Natural killer cell (primary cell): ENCODE data around the gene FAM117A. TPM values are rescaled to one million over a fixed set of nuclear protein-coding genes. Genes with fewer than 3 reads are reported as not detected.
"Not testable (repeated sequence)": the region's sequence is repeated elsewhere in the genome, so short reads cannot be mapped to it uniquely, and the experiment has no call there.

Source experiments
- ATAC-seq, 3 donors: fragments of 150-1000 bp in 2 of 3; fragments of 200-7000 bp in 1 of 3; cut with Tn5 transposase; 1 replicate in 1 of 3; 2 replicates in 2 of 3; pipeline ENCODE4 v1.10.0; 2021; ENCODE audit warnings: mild to moderate bottlenecking in 2 of 3, moderate library complexity in 2 of 3
- DNase-seq, 2 donors: peaks; one replicate each; pipeline versions ENCODE4 v3.0.0 to v3.0.0-alpha.2; 2013 to 2021; ENCODE audit warnings: mixed read lengths in 1 of 2
- H3K27ac ChIP-seq: one replicate; pipeline ENCODE4 v1.5.1; 2013; ENCODE audit warnings: mild to moderate bottlenecking, low read length
- H3K27me3 ChIP-seq: one replicate; pipeline ENCODE4 v1.6.1; 2013; ENCODE audit warnings: low read length; ENCODE audit not compliant: control insufficient read depth, insufficient read depth
- H3K36me3 ChIP-seq: one replicate; pipeline ENCODE4 v1.6.1; 2013; ENCODE audit warnings: low read length; ENCODE audit not compliant: control insufficient read depth, insufficient read depth
- H3K4me1 ChIP-seq: one replicate; pipeline ENCODE4 v1.6.1; 2013; ENCODE audit warnings: low read length; ENCODE audit not compliant: control insufficient read depth, insufficient read depth
- H3K4me3 ChIP-seq: one replicate; pipeline ENCODE4 v1.5.1; 2013; ENCODE audit warnings: low read length
- H3K9me3 ChIP-seq: one replicate; pipeline ENCODE4 v1.6.1; 2013; ENCODE audit warnings: low read length; ENCODE audit not compliant: control insufficient read depth, insufficient read depth
- H3K27ac Mint-ChIP-seq, 2 donors: one replicate each; pipeline ENCODE4 v1.8.0; 2022; ENCODE audit warnings: mild to moderate bottlenecking in 2 of 2, mixed read lengths in 2 of 2, moderate library complexity in 1 of 2
- H3K27me3 Mint-ChIP-seq, 2 donors: one replicate each; pipeline ENCODE4 v1.8.0; 2022; ENCODE audit warnings: low read depth in 2 of 2, mixed read lengths in 2 of 2
- H3K36me3 Mint-ChIP-seq: one replicate; pipeline ENCODE4 v1.8.0; 2022; ENCODE audit warnings: mixed read lengths
- H3K4me1 Mint-ChIP-seq, 2 donors: one replicate each; pipeline ENCODE4 v1.8.0; 2022; ENCODE audit warnings: mixed read lengths in 2 of 2
- H3K4me3 Mint-ChIP-seq: one replicate; pipeline ENCODE4 v1.8.0; 2022; ENCODE audit warnings: mild to moderate bottlenecking, moderate library complexity, mixed read lengths
- H3K9me3 Mint-ChIP-seq, 2 donors: one replicate each; pipeline ENCODE4 v1.8.0; 2022; ENCODE audit warnings: mixed read lengths in 2 of 2
- WGBS: methylation state at CpG from one replicate; pipeline ENCODE4 v1.1.7; 2013; ENCODE audit warnings: missing lambda C conversion rate; ENCODE audit not compliant: insufficient coverage; 5-methylcytosine and 5-hydroxymethylcytosine counted together
- intact Hi-C: fragments of 100-400 bp; cut with micrococcal nuclease; formaldehyde crosslinking; loops from one replicate; pipeline ENCODE4 v1.14.2; 2022
- total RNA-seq, 4 donors: library from RNA; stranded (reverse); fragments of 120-200 nt in 1 of 4; gene quantifications; one replicate each; pipeline versions ENCODE4 v1.2.3 to v1.2.4, GENCODE V29; 2013 to 2022
- TF ChIP-seq, protein P1 (sequence below): fragments of 200-600 bp; IDR thresholded peaks from one replicate; pipeline ENCODE4 v1.8.0; 2022; ENCODE audit warnings: antibody characterized with exemption

Gene FAM117A
- total RNA-seq, 3 donors from 2014 or later (not counting 1 experiment from before 2014, with no cell fraction given): 55.2 to 88.4 (median 79.2) TPM

- peaks cover 11% of the 10 kb centered on the region for H3K36me3 ChIP-seq
- TF ChIP-seq, protein P1, sequence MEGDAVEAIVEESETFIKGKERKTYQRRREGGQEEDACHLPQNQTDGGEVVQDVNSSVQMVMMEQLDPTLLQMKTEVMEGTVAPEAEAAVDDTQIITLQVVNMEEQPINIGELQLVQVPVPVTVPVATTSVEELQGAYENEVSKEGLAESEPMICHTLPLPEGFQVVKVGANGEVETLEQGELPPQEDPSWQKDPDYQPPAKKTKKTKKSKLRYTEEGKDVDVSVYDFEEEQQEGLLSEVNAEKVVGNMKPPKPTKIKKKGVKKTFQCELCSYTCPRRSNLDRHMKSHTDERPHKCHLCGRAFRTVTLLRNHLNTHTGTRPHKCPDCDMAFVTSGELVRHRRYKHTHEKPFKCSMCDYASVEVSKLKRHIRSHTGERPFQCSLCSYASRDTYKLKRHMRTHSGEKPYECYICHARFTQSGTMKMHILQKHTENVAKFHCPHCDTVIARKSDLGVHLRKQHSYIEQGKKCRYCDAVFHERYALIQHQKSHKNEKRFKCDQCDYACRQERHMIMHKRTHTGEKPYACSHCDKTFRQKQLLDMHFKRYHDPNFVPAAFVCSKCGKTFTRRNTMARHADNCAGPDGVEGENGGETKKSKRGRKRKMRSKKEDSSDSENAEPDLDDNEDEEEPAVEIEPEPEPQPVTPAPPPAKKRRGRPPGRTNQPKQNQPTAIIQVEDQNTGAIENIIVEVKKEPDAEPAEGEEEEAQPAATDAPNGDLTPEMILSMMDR: no peak
- intact Hi-C loops: no loop called here
- no peak for DNase-seq
- H3K4me3 ChIP-seq: no peak overlapping the region
- ATAC-seq: no peak
- H3K27me3 ChIP-seq: no peaks in the 10 kb centered on the region
- peaks cover 21% of the 10 kb centered on the region for H3K4me1 ChIP-seq
- peak overlapping the region; percentile 99 for H3K27ac ChIP-seq
- Mint-ChIP-seq H3K27ac (peak overlapping the region; percentile 97 to 98), H3K36me3 (no peaks in the 10 kb centered on the region), H3K9me3 (no peaks in the 10 kb centered on the region), H3K4me3 (no peak overlapping the region), H3K27me3 (peaks cover 0 to 2% of the 10 kb centered on the region in 2 donors), H3K4me1 (peaks cover 54 to 56% of the 10 kb centered on the region in 2 donors)
- no peaks in the 10 kb centered on the region for H3K9me3 ChIP-seq
These were observed 89.4 kb downstream of the FAM117A start for GRCh38 chr17:49674507-49674906.

DNA sequence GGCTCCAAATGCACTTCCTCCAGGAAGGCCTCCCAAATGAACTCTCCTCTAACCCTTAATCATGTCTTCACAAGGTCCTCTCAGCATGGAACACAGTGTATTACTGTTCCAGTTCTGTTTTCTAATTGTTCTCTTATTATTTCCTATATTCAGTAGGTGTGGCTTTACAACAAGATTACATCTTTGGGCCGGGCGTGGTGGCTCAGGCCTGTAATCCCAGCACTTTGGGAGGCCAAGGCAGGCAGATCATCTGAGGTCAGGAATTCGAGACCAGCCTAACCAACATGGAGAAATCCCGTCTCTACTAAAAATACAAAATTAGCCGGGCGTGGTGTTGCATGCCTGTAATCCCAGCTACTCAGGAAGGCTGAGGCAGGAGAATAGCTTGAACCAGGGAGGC, 90.3 kb downstream of the FAM117A start:
- H3K36me3 Mint-ChIP-seq, H3K27me3 Mint-ChIP-seq, DNase-seq, H3K9me3 Mint-ChIP-seq, intact Hi-C loops, H3K9me3 ChIP-seq, ATAC-seq, H3K4me3 Mint-ChIP-seq, H3K4me3 ChIP-seq, H3K27ac ChIP-seq, H3K27me3 ChIP-seq: not testable (repeated sequence)
- 91% methylated on average over 6 of the region's 6 CpGs for WGBS
- Mint-ChIP-seq H3K4me1 (peaks cover 54 to 56% of the 10 kb centered on the region in 2 donors), H3K27ac (peak overlapping the region; percentile 97 to 98)
- peaks cover 11% of the 10 kb centered on the region for H3K36me3 ChIP-seq
- peaks cover 21% of the 10 kb centered on the region for H3K4me1 ChIP-seq

DNA sequence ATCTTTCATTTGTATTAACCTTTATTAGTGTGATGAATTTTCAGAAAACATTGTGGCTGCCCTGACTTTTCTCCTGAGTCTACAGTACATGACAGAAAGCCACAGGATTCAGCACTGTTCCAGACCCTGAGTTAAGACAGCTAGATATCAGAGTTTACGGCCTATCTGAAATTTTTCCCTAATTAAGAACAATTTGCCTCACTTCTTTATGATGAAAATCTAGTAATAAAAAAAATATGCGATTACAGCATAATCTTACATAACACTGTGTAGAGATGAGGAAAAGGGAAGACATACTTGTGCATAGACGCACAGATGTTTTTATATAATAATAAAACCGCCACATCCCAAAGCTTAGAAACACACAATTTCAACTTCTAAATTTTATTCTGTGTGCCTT, 93.3 kb downstream of the FAM117A start:
- intact Hi-C loops: no loop called here
- no CpG with 5 or more reads among the region's 4 CpGs for WGBS
- Mint-ChIP-seq H3K27me3 (no peaks in the 10 kb centered on the region), H3K36me3 (no peaks in the 10 kb centered on the region), H3K9me3 (no peaks in the 10 kb centered on the region), H3K4me1 (peaks cover 28 to 40% of the 10 kb centered on the region in 2 donors), H3K27ac (peak overlapping the region in 1 of 2 donors; percentile 10), H3K4me3 (no peak overlapping the region)
- Histone ChIP-seq H3K4me3 (no peak overlapping the region), H3K9me3 (no peaks in the 10 kb centered on the region), H3K4me1 (peaks cover 6% of the 10 kb centered on the region), H3K27me3 (no peaks in the 10 kb centered on the region), H3K27ac (no peak overlapping the region), H3K36me3 (peaks cover 15% of the 10 kb centered on the region)
- TF ChIP-seq, protein P1: no peak
- ATAC-seq: no peak
- DNase-seq: no peak

DNA sequence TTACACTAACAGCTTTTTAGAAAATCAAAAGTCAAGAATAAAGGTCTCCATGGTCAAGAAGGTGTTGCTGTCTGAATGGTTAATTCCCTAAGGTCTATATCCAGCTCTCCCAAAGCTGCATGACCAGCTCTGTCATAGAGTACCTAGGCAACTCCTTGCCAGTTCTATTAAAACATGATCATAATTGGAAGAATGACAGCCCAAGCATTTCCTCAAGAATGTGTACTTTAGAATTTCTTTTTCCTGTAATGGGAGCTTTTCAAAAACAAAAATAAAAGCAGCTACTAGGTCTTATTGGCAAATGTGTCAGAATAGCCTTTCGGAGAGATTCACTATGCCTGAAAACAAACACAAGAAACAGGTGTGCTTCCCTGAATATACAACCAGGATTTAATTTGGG, 93.9 kb downstream of the FAM117A start:
- no peaks in the 10 kb centered on the region for H3K9me3 Mint-ChIP-seq
- H3K36me3 Mint-ChIP-seq: no peaks in the 10 kb centered on the region
- Histone ChIP-seq H3K4me3 (no peak overlapping the region), H3K36me3 (peaks cover 11% of the 10 kb centered on the region), H3K27ac (no peak overlapping the region), H3K9me3 (no peaks in the 10 kb centered on the region), H3K27me3 (no peaks in the 10 kb centered on the region), H3K4me1 (peaks cover 3% of the 10 kb centered on the region)
- H3K27me3 Mint-ChIP-seq: no peaks in the 10 kb centered on the region
- intact Hi-C loops: no loop called here
- H3K4me3 Mint-ChIP-seq: no peak overlapping the region
- DNase-seq: no peak
- no CpG with 5 or more reads among the region's 1 CpG for WGBS
- no peak for ATAC-seq
- TF ChIP-seq, protein P1: no peak
- H3K4me1 Mint-ChIP-seq: peaks cover 22 to 36% of the 10 kb centered on the region in 2 donors
- H3K27ac Mint-ChIP-seq: no peak overlapping the region
